Activated CD8-positive, alpha-beta memory T cell treated with anti-CD3 and anti-CD28 coated beads, Interleukin-2, amount 50 U/mL, for 4 hours (primary cell): ENCODE measurements around the gene NDRG3.

Experiments
- DNase-seq: peaks from one replicate; pipeline ENCODE4 v3.0.0-alpha.2; 2020

Gene NDRG3

GRCh38 chr20:36745927-36746659 is at the start of gene NDRG3:
Gene NDRG3, minus strand, starts transcription at chr20:36746090. Its CDS starts 24,355 bp downstream, at chr20:36721735.
- DNase-seq = peak; percentile 89

- DNase-seq = no peak
Observed at GRCh38 chr20:36794116-36794474, 48.2 kb upstream of the NDRG3 start.

- DNase-seq = no peak
Observed at GRCh38 chr20:36793294-36794115, 47.6 kb upstream of the NDRG3 start.

GRCh38 chr20:36792422-36792821 is 46.5 kb upstream of the NDRG3 start:
- no peak for DNase-seq

- no peak for DNase-seq
Observed at GRCh38 chr20:36791862-36792261, 46.0 kb upstream of the NDRG3 start.

GRCh38 chr20:36786663-36787062 is 40.8 kb upstream of the NDRG3 start:
- DNase-seq = no peak

- DNase-seq = no peak
Observed at GRCh38 chr20:36786246-36786645, 40.4 kb upstream of the NDRG3 start.

GRCh38 chr20:36785308-36785707 is 39.4 kb upstream of the NDRG3 start:
- DNase-seq = no peak

GRCh38 chr20:36784900-36785299 is 39.0 kb upstream of the NDRG3 start:
- DNase-seq = no peak

GRCh38 chr20:36784116-36784515 is 38.2 kb upstream of the NDRG3 start:
- DNase-seq = no peak

- no peak for DNase-seq
Observed at GRCh38 chr20:36779656-36780025, 33.8 kb upstream of the NDRG3 start.

GRCh38 chr20:36778831-36779655 is 33.2 kb upstream of the NDRG3 start:
- DNase-seq = no peak

- no peak for DNase-seq
Observed at GRCh38 chr20:36777576-36777975, 31.7 kb upstream of the NDRG3 start.

- no peak for DNase-seq
Observed at GRCh38 chr20:36777167-36777566, 31.3 kb upstream of the NDRG3 start.

GRCh38 chr20:36775826-36776225 is 29.9 kb upstream of the NDRG3 start:
- DNase-seq = no peak

- no peak for DNase-seq
Observed at GRCh38 chr20:36775196-36775595, 29.3 kb upstream of the NDRG3 start.

- DNase-seq = peak; percentile 98
Observed at GRCh38 chr20:36773597-36774390, 27.9 kb upstream of the NDRG3 start, which contains the start of gene DSN1. Gene DSN1, minus strand, starts transcription at chr20:36773763. Its CDS starts 2,305 bp downstream, at chr20:36771458.

GRCh38 chr20:36773107-36773596 is 27.3 kb upstream of the NDRG3 start:
- no peak for DNase-seq

GRCh38 chr20:36770680-36771079 is 24.8 kb upstream of the NDRG3 start:
- no peak for DNase-seq

GRCh38 chr20:36768768-36769430 is 23.0 kb upstream of the NDRG3 start:
- no peak for DNase-seq

- no peak for DNase-seq
Observed at GRCh38 chr20:36761125-36761524, 15.2 kb upstream of the NDRG3 start.

GRCh38 chr20:36760647-36761046 is 14.8 kb upstream of the NDRG3 start:
- no peak for DNase-seq
